CD4-positive, alpha-beta T cell (primary cell): ENCODE results near the gene HSF4. TPM values are rescaled to one million over a fixed set of nuclear protein-coding genes. Genes with fewer than 3 reads are reported as not detected.

ENCODE experiments used
- ATAC-seq: fragments of 200-7000 bp; cut with Tn5 transposase; one replicate; pipeline ENCODE4 v1.10.0; 2022; ENCODE audit warnings: mild to moderate bottlenecking; ENCODE audit not compliant: poor library complexity
- CTCF ChIA-PET: fragments of 350-600 bp; sonication (Branson Sonifier 250); formaldehyde crosslinking; loops from one replicate; lab custom pipeline; 2021; ENCODE audit warnings: antibody characterized with exemption, inconsistent platforms; lab: Charles Lee
- POLR2A ChIA-PET: fragments of 350-600 bp; sonication (Branson Sonifier 250); formaldehyde crosslinking; loops from one replicate; lab custom pipeline; 2021; ENCODE audit warnings: antibody characterized with exemption, inconsistent platforms; lab: Charles Lee
- DNase-seq, 14 experiments: peaks; one replicate each; pipeline ENCODE4 v3.0.0-alpha.2; 2013 to 2020; ENCODE audit warnings: mixed read lengths in 2 of 14
- H3K27ac ChIP-seq, 2 donors: one replicate each; pipeline versions ENCODE4 v1.5.1 to v1.7.0; 2013; ENCODE audit warnings: low read length in 2 of 2, low read depth in 1 of 2, mild to moderate bottlenecking in 1 of 2
- H3K27me3 ChIP-seq, 2 experiments: 1 replicate in 1 of 2; 2 replicates in 1 of 2; pipeline versions ENCODE4 v1.6.1 to v1.7.0; 2013; ENCODE audit warnings: low read length in 2 of 2, control low read depth in 1 of 2, mild to moderate bottlenecking in 1 of 2, moderate library complexity in 1 of 2; ENCODE audit not compliant: insufficient read depth in 2 of 2, control insufficient read depth in 1 of 2
- H3K36me3 ChIP-seq: one replicate; pipeline ENCODE4 v1.6.1; 2013; ENCODE audit warnings: low read length, control low read depth; ENCODE audit not compliant: insufficient read depth
- H3K4me1 ChIP-seq: one replicate; pipeline ENCODE4 v1.6.1; 2013; ENCODE audit warnings: low read length, control low read depth; ENCODE audit not compliant: insufficient read depth
- H3K4me3 ChIP-seq: one replicate; pipeline ENCODE4 v1.5.1; 2013; ENCODE audit warnings: mild to moderate bottlenecking, low read length, moderate library complexity
- H3K9me3 ChIP-seq, 2 experiments: 1 replicate in 1 of 2; 2 replicates in 1 of 2; pipeline versions ENCODE4 v1.6.1 to v1.7.0; 2013; ENCODE audit warnings: low read length in 2 of 2, mild to moderate bottlenecking in 2 of 2, control low read depth in 1 of 2, moderate library complexity in 1 of 2; ENCODE audit not compliant: control insufficient read depth in 1 of 2, insufficient read depth in 1 of 2
- H3K27ac Mint-ChIP-seq: one replicate; pipeline ENCODE4 v1.8.0; 2020; ENCODE audit warnings: mixed read lengths
- H3K27me3 Mint-ChIP-seq: one replicate; pipeline ENCODE4 v1.8.0; 2021; ENCODE audit warnings: mixed read lengths
- H3K36me3 Mint-ChIP-seq: one replicate; pipeline ENCODE4 v1.8.0; 2021; ENCODE audit warnings: low read depth, mixed read lengths
- H3K4me1 Mint-ChIP-seq: one replicate; pipeline ENCODE4 v1.8.0; 2021; ENCODE audit warnings: low read depth, mixed read lengths
- H3K4me3 Mint-ChIP-seq: one replicate; pipeline ENCODE4 v1.8.0; 2020; ENCODE audit warnings: mild to moderate bottlenecking, mixed read lengths
- H3K9me3 Mint-ChIP-seq: one replicate; pipeline ENCODE4 v1.8.0; 2020; ENCODE audit warnings: mixed read lengths
- intact Hi-C, 2 experiments: fragments of 100-400 bp; cut with DNase I in 1 of 2; cut with micrococcal nuclease in 1 of 2; formaldehyde crosslinking; loops; one replicate each; pipeline versions ENCODE4 v1.15.1 to v1.9.0; 2023 to 2025; cut with DNase I, micrococcal nuclease
- total RNA-seq, 174 experiments: library from RNA in 2 of 174; stranded (reverse) in 2 of 174; gene quantifications; one replicate each; pipeline ENCODE4 v1.2.3 and lab custom pipeline; 2021 to 2026
- TF ChIP-seq, protein P1 (sequence below): fragments of 200-600 bp; IDR thresholded peaks from one replicate; pipeline ENCODE4 v1.8.0; 2022; ENCODE audit warnings: antibody characterized with exemption, mild to moderate bottlenecking

The HSF4 gene
- total RNA-seq, 2 experiments from 2014 or later = 19.7 to 26.1 TPM

DNA sequence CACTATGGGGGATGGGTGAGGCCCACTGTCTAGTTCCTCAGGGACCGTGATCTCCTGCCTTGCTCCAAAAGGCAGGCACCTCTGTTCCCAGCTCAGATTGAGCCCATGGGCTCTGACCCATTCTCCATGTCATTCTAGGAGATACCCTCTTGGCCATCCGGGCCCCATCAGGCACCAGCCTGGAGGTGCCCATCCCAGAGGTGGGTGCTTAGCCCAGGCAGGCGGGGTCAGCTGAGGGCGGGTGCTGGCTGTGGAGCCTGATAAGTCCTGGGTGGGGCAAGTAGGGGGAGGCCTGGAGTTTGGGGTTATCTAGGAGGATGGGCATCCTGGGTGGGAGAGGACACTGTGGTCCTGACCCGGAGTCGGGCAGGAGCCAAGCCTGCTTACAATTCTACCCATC is 29.7 kb downstream of the HSF4 start:
- H3K36me3 Mint-ChIP-seq = peaks cover 62% of the 10 kb centered on the region
- H3K4me3 Mint-ChIP-seq = peak overlapping the region; percentile 92
- H3K27ac ChIP-seq = no peak overlapping the region

DNA sequence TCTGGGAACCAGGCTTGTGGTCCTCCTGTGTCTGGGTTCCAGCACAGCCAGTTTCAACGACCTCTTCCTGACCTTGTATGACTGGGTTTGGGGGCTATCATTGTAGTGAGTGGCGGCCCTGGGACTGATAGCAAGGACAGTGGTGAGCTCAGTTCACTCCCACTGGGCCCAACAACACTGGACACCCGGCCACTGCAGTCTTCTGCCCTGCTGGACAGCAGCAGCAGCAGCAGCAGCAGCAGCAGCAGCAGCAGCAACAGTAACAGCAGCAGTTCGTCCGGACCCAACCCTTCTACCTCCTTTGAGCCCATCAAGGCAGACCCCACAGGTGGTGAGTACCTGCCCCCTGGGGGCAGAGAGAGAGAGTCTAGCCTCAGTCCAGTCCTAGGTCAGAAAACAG is 31.1 kb downstream of the HSF4 start:
- no peak for ATAC-seq
- peak overlapping the region; percentile 10 for H3K27ac Mint-ChIP-seq
- H3K4me3 ChIP-seq = no peak overlapping the region
- TF ChIP-seq, protein P1, sequence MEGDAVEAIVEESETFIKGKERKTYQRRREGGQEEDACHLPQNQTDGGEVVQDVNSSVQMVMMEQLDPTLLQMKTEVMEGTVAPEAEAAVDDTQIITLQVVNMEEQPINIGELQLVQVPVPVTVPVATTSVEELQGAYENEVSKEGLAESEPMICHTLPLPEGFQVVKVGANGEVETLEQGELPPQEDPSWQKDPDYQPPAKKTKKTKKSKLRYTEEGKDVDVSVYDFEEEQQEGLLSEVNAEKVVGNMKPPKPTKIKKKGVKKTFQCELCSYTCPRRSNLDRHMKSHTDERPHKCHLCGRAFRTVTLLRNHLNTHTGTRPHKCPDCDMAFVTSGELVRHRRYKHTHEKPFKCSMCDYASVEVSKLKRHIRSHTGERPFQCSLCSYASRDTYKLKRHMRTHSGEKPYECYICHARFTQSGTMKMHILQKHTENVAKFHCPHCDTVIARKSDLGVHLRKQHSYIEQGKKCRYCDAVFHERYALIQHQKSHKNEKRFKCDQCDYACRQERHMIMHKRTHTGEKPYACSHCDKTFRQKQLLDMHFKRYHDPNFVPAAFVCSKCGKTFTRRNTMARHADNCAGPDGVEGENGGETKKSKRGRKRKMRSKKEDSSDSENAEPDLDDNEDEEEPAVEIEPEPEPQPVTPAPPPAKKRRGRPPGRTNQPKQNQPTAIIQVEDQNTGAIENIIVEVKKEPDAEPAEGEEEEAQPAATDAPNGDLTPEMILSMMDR = no peak
- intact Hi-C loops = no loop called here
- peaks cover 74% of the 10 kb centered on the region for H3K36me3 Mint-ChIP-seq
- peaks cover 50% of the 10 kb centered on the region for H3K4me1 Mint-ChIP-seq
- H3K4me3 Mint-ChIP-seq = peak overlapping the region; percentile 30
- CTCF ChIA-PET = interaction anchor here (1.3 kb wide), 1 partner anchor 95 kb away, joined by 3 read pairs; no protein-coding TSS in a partner anchor
- no peaks in the 10 kb centered on the region for H3K9me3 Mint-ChIP-seq
- H3K4me1 ChIP-seq = peaks cover 51% of the 10 kb centered on the region
- no peak for DNase-seq
- H3K36me3 ChIP-seq = peaks cover 64% of the 10 kb centered on the region
- no peaks in the 10 kb centered on the region for H3K27me3 Mint-ChIP-seq
- no peaks in the 10 kb centered on the region for H3K27me3 ChIP-seq
- no peak overlapping the region for H3K27ac ChIP-seq
- H3K9me3 ChIP-seq = no peaks in the 10 kb centered on the region
- POLR2A ChIA-PET = interaction anchor here (0.6 to 1.3 kb wide), 2 partner anchors 24 to 31 kb away, joined by 3 to 4 read pairs; partner anchors contain the start of gene TMEM208

More for the DNA sequence above, 29.7 kb downstream of the HSF4 start:
- H3K27ac Mint-ChIP-seq = peak overlapping the region; percentile 87
- intact Hi-C loops = loop anchor here in 1 of 2 experiments (5.0 kb wide), 1 partner anchor 262 kb away; the partner anchor contains the start of gene CIAO2B
- Histone ChIP-seq H3K4me3 (no peak overlapping the region), H3K4me1 (peaks cover 51% of the 10 kb centered on the region), H3K36me3 (peaks cover 57% of the 10 kb centered on the region), H3K9me3 (no peaks in the 10 kb centered on the region), H3K27me3 (no peaks in the 10 kb centered on the region)
- DNase-seq (no peak), ATAC-seq (no peak)
- peaks cover 50% of the 10 kb centered on the region for H3K4me1 Mint-ChIP-seq
- CTCF ChIA-PET = no interaction called here
- no peaks in the 10 kb centered on the region for H3K27me3 Mint-ChIP-seq
- no peaks in the 10 kb centered on the region for H3K9me3 Mint-ChIP-seq
- POLR2A ChIA-PET = interaction anchor here (0.7 to 1.2 kb wide), 2 partner anchors 9 to 34 kb away, joined by 3 read pairs; partner anchors contain the start of genes FBXL8 and TRADD
- TF ChIP-seq, protein P1 = no peak

DNA sequence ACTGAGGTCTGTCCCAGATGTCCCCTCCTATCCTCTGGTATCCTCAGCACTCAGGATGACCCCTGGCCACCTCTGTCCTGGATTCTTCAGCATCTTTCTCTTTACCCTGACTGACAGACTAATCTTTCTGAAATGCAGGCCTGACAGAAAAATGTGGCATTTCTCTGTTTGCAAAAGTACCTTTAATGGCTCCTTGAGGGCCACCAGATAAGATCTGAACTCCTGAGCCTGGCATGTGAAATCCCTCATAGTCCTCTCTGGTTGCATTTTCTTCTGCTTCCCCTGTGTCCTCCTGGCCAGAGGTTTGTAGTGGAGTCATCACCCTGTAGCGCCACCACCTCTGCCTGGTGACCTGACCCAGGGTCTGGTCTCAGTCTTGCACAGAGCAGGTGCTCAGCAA is 32.3 kb downstream of the HSF4 start:
- Histone ChIP-seq H3K27me3 (no peaks in the 10 kb centered on the region), H3K9me3 (no peaks in the 10 kb centered on the region), H3K36me3 (peaks cover 73% of the 10 kb centered on the region), H3K27ac (no peak overlapping the region), H3K4me3 (no peak overlapping the region), H3K4me1 (peaks cover 44% of the 10 kb centered on the region)
- no peak for ATAC-seq
- Mint-ChIP-seq H3K9me3 (no peaks in the 10 kb centered on the region), H3K27ac (no peak overlapping the region), H3K36me3 (peaks cover 77% of the 10 kb centered on the region), H3K27me3 (no peaks in the 10 kb centered on the region), H3K4me1 (peaks cover 43% of the 10 kb centered on the region), H3K4me3 (peak overlapping the region; percentile 26)
- ChIA-PET CTCF (no interaction called here), POLR2A (interaction anchor here (0.6 to 1.3 kb wide), 2 partner anchors 30 to 244 kb away, joined by 4 to 5 read pairs; partner anchors contain the start of gene TMEM208)
- DNase-seq = no peak
- TF ChIP-seq, protein P1 = no peak
- intact Hi-C loops = no loop called here
